ENCODE measurements around the gene IFI35.
"Not testable (repeated sequence)": the region's sequence is repeated elsewhere in the genome, so short reads cannot be mapped to it uniquely, and the experiment has no call there.

IFI35 gene

DNA sequence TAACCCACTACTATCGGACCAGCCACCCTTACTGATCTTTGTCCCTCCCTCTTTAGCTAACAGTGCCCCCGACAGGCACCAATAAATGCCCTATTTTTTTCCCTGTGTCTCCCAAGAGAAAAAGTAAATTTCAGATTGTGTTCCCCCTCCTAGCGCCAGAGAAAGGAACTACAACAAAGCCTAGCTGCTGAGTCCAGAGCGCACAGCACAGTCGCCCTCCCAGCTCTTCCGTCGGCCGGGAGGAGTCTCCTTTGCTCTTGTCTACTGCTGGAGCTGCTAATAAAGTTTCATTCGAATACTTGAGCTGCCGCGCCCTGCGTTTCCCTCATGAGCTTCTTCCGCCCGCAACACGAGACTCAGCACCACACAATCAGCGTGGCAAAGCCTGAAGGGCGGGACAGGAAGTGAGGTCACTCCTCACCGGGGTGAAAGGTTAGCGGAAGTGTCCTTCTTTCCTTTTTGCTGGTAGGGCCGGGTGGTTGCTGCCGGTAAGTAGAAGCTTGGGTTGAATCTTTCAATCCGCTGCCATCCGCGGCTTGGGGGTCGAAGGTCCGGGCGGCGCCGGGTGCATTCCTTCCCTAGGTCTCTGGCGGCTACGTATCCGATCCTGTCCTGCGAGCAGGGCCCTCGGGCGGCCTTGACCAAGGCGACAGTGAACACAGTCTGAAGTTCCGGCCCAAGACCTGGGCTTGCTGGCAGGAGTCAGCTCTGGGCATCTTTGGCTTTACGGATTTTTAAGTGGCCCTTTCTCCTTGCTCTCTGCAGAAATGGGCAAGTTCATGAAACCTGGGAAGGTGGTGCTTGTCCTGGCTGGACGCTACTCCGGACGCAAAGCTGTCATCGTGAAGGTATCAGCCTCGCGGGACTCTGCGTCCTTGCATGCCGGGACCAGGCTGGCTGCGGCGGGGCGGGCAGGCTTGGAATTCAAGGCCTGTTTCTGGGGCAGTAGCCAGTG lies 8.3 kb upstream of the IFI35 start, which contains the start of gene RPL27:
Gene RPL27 (plus strand): TSS at position 436 of the 955 bp plus-strand sequence. CDS start 332 bp downstream, at position 768.
- peak; percentile 100 for DNase-seq

DNA sequence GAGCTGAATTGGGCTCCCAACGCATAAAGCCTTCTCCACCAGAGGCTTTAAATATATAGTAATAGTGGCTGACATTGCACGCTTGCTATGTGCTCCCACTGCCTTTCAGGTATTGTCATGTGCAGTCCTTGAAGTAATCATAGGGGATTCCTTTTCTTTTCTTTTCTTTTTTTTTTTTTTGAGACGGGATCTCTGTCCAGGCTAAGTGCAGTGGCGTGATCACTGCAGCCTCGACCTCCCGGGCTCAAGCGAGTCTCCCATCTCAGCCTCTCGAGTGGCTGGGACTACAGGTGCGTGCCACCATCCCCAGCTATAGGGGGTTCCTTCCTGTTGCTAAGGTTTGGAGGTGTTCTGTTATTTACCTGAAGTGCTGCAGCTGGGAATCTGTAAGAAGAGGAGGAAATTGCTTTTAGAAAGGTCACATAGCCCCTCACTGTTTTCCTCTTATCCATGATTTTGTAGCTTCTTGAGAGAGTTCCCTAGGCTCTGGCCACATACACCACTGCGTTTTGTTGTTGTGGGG lies 7.5 kb upstream of the IFI35 start:
- DNase-seq: no peak

DNA sequence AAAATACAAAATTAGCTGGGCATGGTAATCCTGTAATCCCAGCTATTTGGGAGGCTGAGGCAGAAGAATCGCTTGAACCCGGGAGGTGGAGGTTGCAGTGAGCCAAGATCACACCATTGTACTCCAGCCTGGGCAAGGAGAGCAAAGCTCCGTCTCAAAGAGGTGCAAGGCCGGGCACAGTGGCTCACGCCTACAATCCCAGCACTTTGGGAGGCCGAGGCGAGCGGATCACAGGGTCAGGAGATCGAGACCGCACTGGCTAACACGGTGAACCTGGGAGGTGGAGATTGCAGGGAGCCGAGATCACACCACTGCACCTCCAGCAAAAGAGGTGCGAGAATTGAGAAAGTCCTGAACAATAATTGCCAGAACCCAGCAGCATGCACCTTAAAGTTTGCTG lies 5.7 kb upstream of the IFI35 start:
- not testable (repeated sequence) for DNase-seq

DNA sequence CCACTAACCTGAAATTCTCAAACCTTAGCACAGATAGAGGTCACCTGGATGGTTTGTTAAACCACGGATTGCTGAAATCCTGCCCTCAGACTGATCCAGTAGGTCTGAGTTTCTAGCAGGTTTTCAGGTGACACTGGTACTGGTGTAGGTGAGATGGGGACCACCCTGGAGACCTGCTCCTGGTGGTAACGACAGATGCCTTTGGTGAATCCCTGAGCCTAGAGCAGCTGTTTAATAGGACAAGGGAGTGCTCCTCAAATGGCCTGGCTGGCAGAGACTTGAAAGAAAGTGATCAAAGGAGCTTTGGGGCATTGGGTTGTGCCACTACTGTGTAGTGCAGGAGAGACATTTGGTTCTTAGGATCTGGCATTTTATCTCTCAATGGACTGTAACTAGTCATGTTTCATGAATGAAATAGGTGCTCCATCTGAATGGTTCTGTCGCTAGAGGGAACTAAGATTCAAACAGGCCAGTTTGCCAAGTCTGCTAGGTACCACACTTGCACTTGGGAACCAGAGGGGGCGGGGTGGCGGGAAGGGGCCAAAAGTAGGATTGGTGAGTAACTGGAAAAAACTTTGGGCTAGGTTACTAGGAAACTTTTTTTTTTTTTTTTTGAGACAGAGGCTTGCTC lies 2.9 kb upstream of the IFI35 start:
- no peak for DNase-seq

- no peak for DNase-seq
Observed at GRCh38 chr17:43010667-43011308, 4.2 kb downstream of the IFI35 start.

DNA sequence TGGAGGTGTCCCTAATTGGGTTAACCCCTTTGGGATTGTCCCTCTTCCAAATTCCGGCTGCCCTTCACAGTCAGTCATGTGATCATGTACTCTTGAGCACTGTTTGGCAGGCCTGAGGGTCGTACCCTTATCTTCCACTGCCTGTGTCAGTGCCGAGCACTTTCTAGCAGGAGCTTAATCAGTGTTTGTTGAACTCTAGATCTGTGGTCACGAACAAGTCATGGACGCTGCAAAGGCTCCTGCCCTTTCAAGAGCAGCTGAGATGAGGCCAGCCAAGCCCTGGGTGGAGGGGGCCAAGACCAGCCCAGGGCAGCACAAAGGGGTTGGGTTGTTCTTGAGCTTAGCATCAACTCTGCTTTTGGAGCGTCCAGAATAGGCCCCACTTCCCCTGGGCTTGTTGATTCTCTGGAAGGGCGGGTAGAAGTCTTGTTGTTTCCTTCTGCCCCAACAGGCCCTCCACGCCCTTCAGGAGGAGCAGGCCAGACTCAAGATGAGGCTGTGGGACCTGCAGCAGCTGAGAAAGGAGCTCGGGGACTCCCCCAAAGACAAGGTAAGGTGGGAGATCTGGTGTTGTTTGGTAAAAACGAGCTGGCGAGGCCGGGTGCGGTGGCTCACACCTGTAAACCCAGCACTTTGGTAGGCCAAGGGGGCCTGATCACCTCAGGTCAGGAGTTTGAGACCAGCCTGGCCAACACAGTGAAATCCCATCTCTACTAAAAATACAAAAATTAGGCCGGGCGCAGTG lies 5.3 kb downstream of the IFI35 start:
- DNase-seq: no peak

DNA sequence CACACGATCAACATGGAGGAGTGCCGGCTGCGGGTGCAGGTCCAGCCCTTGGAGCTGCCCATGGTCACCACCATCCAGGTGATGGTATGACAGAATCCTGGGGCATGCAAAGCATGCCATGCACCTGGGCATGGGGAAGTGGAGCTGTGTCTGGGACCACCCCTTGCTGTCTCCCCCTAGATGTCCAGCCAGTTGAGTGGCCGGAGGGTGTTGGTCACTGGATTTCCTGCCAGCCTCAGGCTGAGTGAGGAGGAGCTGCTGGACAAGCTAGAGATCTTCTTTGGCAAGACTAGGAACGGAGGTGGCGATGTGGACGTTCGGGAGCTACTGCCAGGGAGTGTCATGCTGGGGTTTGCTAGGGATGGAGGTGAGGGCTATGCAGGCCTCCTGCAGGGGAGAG lies 6.7 kb downstream of the IFI35 start:
- no peak for DNase-seq

GRCh38 chr17:43014020-43014648 lies 7.5 kb downstream of the IFI35 start:
- DNase-seq: no peak

DNA sequence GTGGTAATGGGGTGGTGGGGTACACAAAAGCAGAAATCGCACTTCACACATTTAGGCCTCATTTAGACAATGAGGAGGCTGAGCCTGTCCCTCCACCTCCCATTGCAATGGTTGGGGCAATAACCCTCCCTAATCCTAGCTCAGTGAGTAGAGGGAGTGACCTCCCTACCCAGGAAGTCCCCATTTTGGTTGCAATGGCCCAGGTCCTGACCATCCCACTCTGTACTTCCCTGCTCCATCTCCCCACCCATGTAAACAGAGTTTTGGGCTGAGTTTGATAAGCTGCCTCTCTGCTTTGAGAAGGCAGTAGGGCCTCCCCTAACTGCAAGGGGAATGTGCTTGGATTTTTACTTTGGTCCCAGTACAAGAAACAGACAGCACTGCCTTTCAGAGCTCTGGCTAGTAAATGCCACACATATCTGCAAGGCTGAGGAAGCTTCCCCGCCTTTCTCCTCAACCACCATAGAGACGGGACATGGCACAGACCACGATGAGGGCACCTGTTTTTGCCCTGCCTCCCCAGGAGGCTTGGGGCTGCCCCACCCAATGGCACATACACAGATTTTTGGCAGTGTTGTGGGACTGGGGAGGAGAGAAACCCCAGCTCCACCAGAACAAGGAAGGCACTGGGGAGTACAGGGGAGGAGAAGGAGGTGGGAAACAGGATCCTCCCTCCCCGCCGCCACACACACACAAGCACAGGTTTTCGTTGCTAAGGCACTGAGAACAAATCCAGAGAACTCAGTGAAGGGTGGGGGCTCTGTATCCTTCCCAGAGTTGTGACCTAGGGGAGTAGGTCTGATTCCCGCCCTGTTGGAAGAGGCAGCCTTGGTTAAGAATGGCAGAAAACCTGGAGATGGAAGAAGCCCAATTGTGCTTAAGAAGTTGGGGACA lies 8.3 kb downstream of the IFI35 start:
- DNase-seq: no peak

- no peak for DNase-seq
Observed at GRCh38 chr17:43015579-43015978, 9.0 kb downstream of the IFI35 start.

DNA sequence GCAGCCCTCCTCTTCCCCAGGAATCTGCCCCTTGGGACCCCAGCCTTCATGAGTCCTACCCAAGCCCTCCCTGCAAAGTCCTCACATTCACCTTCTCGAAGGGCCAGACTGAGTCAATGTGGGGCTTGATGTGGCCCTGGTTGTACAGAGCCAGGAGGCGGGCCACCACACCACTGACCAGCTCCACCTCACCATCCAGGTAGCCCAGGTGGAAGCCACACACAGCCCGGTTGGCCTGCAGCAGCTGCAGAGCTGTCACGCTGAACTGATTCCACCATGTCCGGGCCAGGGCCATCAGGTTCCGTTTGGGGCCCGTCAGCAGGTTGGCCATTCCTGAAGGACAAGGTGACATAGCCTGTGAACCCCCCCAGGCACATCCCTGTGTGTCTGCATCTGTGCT lies 9.6 kb downstream of the IFI35 start:
- no peak for DNase-seq

DNA sequence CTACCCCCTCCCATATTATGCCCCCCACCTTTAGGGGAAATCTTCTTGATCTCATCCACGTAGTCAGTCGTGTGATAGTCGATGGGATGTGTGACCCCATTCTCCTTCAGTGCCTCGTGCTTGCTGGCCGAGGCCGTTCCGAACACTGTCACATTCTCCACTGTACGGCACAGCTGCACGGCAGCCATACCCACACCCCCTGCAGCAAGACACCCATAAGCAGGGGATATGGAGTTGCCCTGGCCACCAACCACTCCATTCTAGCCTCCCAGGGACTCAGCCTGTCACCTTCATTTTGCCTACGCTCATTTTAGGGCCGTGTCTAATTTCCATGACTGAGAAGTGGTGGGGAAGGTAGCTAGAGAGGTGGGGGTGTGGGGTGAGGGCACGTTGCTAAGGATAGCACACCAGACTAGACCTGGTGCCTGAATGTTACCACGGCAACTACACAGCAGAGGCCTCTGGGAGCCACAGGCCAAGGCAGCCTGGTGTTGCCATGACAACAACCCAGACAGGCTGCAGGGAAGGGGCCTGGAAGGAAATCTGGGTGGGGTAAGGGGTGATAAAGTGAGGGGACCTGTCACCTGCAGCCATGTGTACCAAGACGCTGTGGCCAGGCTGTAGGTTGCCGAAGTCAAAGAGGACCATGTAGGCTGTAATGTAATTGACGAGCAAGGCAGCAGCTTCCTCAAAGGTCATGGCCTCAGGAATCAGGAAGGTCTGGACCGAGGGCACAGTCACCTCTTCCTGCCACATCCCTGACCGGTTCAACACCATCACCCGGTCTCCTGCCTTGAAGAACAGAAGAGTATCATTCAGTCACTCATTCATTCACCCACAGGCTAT lies 11.6 kb downstream of the IFI35 start:
- peak; percentile 8 for DNase-seq

DNA sequence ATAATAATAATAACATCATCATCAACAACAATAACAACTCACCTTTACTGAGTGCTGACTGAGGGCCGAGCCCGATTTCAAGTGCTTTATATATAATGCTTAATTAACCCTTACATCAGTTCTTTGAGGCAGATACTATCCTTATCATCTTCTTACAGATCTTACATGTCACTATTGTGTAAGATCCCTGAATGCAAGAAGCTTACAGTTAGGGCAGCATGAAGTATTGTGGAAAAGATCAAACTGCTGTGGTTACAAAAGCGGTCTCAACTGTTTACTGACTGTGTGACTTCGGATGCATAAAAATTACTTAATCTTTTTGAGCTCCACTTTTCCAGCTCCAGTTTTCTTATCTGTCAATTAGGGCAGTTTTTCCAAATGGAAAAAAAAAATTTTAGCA lies 12.3 kb downstream of the IFI35 start:
- no peak for DNase-seq

DNA sequence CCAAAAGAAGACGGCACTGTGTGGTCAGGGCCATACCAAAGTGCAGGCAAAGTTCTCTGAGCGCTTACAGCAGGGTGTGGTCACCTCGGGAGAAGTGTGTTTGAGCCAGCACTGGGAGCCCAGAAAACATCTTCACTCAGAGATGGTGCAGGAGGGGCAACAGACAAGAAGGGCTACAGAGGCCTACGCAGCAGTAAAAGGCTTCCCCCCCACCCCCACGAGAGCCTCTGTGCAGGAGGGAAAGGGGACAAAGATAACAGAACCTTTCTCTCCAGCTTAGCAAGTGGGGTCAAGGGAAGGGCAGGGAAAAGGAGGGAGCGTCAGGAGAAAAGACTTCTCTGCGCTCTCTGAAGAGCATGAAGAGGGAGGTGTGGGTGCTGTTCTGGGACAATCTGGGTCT lies 12.8 kb downstream of the IFI35 start:
- no peak for DNase-seq

DNA sequence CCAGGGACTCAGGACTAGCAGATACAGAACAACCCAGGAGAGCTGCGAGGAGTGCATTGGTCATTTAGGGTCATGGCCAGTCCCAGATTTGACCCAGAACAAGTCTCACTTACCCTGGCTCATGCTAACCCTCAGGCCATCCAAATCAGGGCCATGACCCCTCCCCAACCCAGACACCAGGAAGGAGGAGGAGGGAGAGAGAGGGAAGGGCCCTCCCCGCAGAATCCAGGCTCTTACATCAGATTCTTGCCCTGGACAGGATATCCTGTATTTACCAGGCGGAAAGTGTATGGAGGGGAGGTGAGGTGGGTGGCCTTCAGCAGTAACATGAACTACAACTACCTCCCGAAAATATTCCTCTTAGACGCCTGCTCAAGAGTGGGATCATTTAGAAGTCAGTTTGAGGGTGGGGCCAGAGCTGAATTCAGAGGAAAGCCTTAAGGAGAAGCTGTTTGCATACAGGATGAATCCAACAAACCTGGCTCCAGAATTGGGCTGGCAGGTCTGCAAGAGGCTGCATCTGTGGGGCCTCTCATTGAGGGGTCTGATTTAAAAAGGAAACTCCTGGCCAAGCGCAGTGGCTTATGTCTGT lies 13.5 kb downstream of the IFI35 start:
- DNase-seq: no peak

GRCh38 chr17:43020789-43021740 lies 14.5 kb downstream of the IFI35 start:
- DNase-seq: no peak

- peak; percentile 58 for DNase-seq
Observed at GRCh38 chr17:43021741-43022512, 15.3 kb downstream of the IFI35 start, which contains the start of gene VAT1. Gene VAT1, minus strand, starts transcription at chr17:43022385. Its CDS starts 63 bp downstream, at chr17:43022322.

Measured in NCI-H2081 treated with DMSO at 0.1 percent for 48 hours (cell line).